Right atrium auricular region (tissue), 2 donors: ENCODE results near the gene CCND2. TPM values are rescaled to one million over a fixed set of nuclear protein-coding genes. Genes with fewer than 3 reads are reported as not detected.

Experiments
- DNase-seq: peaks from one replicate; pipeline ENCODE4 v3.0.0-alpha.2; 2019; ENCODE audit warnings: low spot score
- H3K27ac ChIP-seq, 2 donors: fragments of 200-600 bp; sonication (generic); 1 replicate in 1 of 2; 2 replicates in 1 of 2; pipeline ENCODE4 v1.5.1; 2016 to 2019
- H3K27me3 ChIP-seq, 2 donors: fragments of 200-600 bp; sonication (generic); one replicate each; pipeline versions ENCODE4 v1.5.1 to v1.6.0; 2017 to 2019
- H3K36me3 ChIP-seq: fragments of 200-600 bp; sonication (generic); one replicate; pipeline ENCODE4 v1.5.1; 2016
- H3K4me1 ChIP-seq, 2 donors: fragments of 200-600 bp; sonication (generic); one replicate each; pipeline versions ENCODE4 v1.5.1 to v1.6.0; 2017 to 2019
- H3K4me3 ChIP-seq, 2 donors: fragments of 200-600 bp; sonication (generic); 1 replicate in 1 of 2; 2 replicates in 1 of 2; pipeline ENCODE4 v1.5.1; 2017 to 2019; ENCODE audit warnings: mild to moderate bottlenecking in 1 of 2, moderate library complexity in 1 of 2
- H3K9me3 ChIP-seq, 2 donors: fragments of 200-600 bp; sonication (generic); one replicate each; pipeline ENCODE4 v1.5.1; 2019
- total RNA-seq, 2 donors: library from RNA; depleted of rRNA; stranded (reverse); fragments of >200 nt; gene quantifications; one replicate each; pipeline ENCODE4 v1.1.0, GENCODE V29; 2016
- TF ChIP-seq, protein P1 (sequence below), 2 donors: fragments of 200-600 bp; sonication (generic); IDR thresholded peaks; one replicate each; pipeline ENCODE4 v1.5.1; 2019; ENCODE audit warnings: antibody characterized with exemption in 2 of 2

Gene CCND2
- total RNA-seq, 2 donors from 2014 or later = 151 to 165 TPM

DNA sequence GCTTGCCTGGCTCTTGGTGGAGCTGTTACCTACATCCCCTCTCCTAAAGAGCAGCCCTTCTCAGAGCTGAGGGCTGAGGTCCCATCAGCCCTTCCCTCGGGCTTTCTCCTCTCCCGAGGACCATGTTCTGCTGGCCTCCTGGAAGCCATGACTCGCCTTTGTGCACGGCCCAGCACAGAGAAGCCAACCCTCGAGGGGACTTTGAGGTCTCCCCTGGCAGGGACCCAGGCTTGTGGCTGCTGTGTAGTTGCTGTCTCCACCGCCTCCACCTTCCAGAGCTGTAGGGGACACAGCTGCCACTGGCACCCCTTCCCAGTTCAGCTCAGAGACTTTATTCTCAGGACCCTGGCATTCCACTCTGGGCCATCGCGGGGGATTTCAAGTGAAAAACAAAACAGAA, 22.9 kb upstream of the CCND2 start:
- no peak for DNase-seq

DNA sequence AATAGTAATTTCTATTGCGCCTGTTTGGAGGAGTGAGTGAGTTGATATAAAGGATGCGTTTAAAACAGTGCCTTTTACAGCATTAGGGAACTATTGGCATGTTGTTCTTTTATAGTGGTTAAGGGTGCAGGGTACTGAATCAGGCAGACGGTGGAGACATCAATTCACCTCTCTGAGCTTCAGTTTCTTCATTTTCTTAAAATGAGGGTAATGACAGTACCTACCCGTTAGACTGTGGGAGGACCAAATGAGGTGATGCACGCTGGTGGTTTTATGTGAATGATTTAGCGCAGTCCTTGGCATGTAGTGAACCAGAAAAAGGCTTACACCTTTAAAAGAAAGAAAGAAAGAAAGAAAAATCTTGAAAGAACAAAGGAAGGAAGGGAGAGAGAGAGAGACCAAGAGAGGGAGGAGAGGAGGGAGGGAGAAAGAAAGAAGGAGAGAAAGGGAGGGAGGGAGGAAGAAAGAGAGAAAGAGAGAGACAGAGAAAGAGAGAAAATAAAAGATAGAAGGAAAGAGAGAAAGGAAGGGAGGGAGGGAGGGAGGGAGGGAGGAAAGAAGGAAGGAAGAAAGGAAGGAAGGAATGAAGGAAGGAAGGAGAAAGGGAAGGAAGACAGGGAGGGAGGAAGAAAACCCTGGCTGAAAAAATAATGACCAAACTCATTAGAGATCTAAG, 22.2 kb upstream of the CCND2 start:
- Histone ChIP-seq H3K27me3 (no peaks in the 10 kb centered on the region), H3K27ac (no peak overlapping the region), H3K36me3 (no peaks in the 10 kb centered on the region), H3K4me3 (no peak overlapping the region), H3K4me1 (peaks cover 0 to 10% of the 10 kb centered on the region in 2 donors), H3K9me3 (no peaks in the 10 kb centered on the region)
- DNase-seq = no peak
- TF ChIP-seq, protein P1, sequence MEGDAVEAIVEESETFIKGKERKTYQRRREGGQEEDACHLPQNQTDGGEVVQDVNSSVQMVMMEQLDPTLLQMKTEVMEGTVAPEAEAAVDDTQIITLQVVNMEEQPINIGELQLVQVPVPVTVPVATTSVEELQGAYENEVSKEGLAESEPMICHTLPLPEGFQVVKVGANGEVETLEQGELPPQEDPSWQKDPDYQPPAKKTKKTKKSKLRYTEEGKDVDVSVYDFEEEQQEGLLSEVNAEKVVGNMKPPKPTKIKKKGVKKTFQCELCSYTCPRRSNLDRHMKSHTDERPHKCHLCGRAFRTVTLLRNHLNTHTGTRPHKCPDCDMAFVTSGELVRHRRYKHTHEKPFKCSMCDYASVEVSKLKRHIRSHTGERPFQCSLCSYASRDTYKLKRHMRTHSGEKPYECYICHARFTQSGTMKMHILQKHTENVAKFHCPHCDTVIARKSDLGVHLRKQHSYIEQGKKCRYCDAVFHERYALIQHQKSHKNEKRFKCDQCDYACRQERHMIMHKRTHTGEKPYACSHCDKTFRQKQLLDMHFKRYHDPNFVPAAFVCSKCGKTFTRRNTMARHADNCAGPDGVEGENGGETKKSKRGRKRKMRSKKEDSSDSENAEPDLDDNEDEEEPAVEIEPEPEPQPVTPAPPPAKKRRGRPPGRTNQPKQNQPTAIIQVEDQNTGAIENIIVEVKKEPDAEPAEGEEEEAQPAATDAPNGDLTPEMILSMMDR (IDR thresholded peaks at IDR 0.05) = no peak

More for the DNA sequence above, 22.9 kb upstream of the CCND2 start:
- Histone ChIP-seq H3K27me3 (no peaks in the 10 kb centered on the region), H3K9me3 (no peaks in the 10 kb centered on the region), H3K4me3 (no peak overlapping the region), H3K36me3 (no peaks in the 10 kb centered on the region), H3K4me1 (peaks cover 0 to 10% of the 10 kb centered on the region in 2 donors), H3K27ac (no peak overlapping the region)
- TF ChIP-seq, protein P1 (IDR thresholded peaks at IDR 0.05) = no peak

DNA sequence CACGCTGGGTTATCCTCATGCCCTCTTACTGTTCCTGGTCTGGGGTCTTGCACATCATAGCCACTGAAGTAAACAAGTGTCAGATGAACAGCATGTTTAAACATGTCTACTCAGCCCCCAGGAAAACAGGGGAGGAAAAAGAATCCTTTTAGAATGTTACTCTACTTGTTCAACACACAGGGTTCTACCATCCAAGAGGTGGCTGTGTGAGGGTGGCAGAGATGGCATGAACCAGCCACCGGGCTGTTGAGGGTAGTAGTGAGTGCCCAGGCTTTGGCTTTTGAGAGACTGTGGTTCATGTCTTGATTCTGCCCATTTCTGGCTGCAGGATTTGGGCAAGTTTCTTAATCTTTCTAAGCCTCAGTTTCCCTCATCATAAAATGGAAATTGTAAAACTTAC, 21.6 kb upstream of the CCND2 start:
- TF ChIP-seq, protein P1 (IDR thresholded peaks at IDR 0.05) = no peak
- H3K4me3 ChIP-seq = no peak overlapping the region
- H3K4me1 ChIP-seq = peaks cover 0 to 10% of the 10 kb centered on the region in 2 donors
- H3K9me3 ChIP-seq = no peaks in the 10 kb centered on the region
- no peaks in the 10 kb centered on the region for H3K27me3 ChIP-seq
- H3K36me3 ChIP-seq = no peaks in the 10 kb centered on the region
- H3K27ac ChIP-seq = peak overlapping the region in 1 of 2 donors; percentile 37
- no peak for DNase-seq

DNA sequence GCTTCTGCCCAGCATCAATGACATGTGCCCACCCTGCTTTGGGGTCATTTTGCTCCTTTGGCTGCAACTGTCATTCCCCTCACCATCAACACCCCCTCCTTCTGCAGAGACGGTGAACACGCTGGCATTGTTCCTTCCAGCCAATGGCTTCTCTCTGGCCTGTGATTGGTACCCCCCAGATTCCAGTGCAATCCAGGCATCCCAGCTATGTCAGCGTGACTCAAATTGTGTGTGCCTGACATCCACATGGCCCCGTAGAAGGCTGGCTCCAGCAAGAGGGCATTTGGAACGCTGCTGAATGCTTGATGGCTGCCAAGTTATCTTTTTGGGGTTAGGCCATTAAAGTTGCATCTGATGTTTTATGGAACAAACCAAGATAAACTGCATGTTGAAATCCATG, 21.0 kb upstream of the CCND2 start:
- TF ChIP-seq, protein P1 (IDR thresholded peaks at IDR 0.05) = no peak
- Histone ChIP-seq H3K9me3 (no peaks in the 10 kb centered on the region), H3K4me3 (no peak overlapping the region), H3K27me3 (no peaks in the 10 kb centered on the region), H3K4me1 (peaks cover 0 to 10% of the 10 kb centered on the region in 2 donors), H3K27ac (peak overlapping the region in 1 of 2 donors; percentile 37), H3K36me3 (no peaks in the 10 kb centered on the region)
- DNase-seq = no peak

DNA sequence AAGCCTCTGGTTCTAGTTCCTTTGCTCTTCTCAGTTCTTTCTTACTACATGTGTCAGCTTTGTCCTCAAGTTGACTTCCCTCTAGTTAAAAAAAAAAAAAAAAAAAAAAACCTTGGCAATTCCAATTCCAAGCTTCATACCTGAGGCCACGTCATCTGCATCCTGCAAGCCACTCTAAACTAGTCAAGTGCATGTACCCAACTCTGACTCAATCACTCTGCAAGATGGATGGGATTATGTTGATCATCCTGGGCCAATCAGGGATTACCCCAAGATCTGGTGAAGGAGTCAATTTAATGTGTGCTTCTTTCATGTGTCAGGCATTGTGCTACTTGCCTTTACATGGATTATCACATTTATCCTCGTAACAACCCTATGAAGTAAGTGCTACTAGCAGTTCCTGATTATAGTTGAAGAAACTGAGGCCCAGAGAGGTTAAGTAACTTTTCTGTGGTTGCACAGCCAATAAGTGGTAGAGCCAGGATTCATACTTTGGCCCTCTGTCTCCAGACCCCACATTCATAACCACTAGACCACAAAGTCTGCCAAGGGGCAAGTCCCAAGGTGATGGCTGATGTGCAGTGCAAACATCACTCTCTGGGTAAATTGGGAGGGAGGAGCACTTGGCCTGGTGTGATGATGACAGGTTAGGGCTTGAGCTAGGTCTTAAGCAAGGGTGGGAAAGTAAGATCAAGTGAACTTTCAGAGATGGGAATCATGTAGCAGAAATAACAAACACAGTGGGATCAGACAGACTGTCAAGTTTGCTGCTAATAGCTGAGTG, 17.3 kb upstream of the CCND2 start:
- no peaks in the 10 kb centered on the region for H3K36me3 ChIP-seq
- DNase-seq = no peak
- no peak overlapping the region for H3K27ac ChIP-seq
- peaks cover 0 to 10% of the 10 kb centered on the region in 2 donors for H3K4me1 ChIP-seq
- no peak overlapping the region for H3K4me3 ChIP-seq
- peaks cover 0 to 8% of the 10 kb centered on the region in 2 donors for H3K9me3 ChIP-seq
- TF ChIP-seq, protein P1 (IDR thresholded peaks at IDR 0.05) = no peak
- H3K27me3 ChIP-seq = no peaks in the 10 kb centered on the region
